ENCODE results near the gene FNBP1L.

The FNBP1L gene

GRCh38 chr1:93489756-93490155, 41.8 kb downstream of the FNBP1L start:
- no peak for DNase-seq (ENCODE audit: low spot score)

- DNase-seq (ENCODE audit: low spot score), result no peak
These were observed 42.4 kb downstream of the FNBP1L start for GRCh38 chr1:93490357-93490756.

- DNase-seq (ENCODE audit: low spot score), result no peak
These were observed 48.0 kb downstream of the FNBP1L start for GRCh38 chr1:93495911-93496310.

GRCh38 chr1:93496520-93496919, 48.6 kb downstream of the FNBP1L start:
- DNase-seq (ENCODE audit: low spot score), result no peak

GRCh38 chr1:93499075-93499474, 51.2 kb downstream of the FNBP1L start:
- DNase-seq (ENCODE audit: low spot score), result no peak

- no peak for DNase-seq (ENCODE audit: low spot score)
These were observed 51.6 kb downstream of the FNBP1L start for GRCh38 chr1:93499533-93499932.

- no peak for DNase-seq (ENCODE audit: low spot score)
These were observed 52.4 kb downstream of the FNBP1L start for GRCh38 chr1:93500275-93500674.

GRCh38 chr1:93501399-93501798, 53.5 kb downstream of the FNBP1L start:
- DNase-seq (ENCODE audit: low spot score), result no peak

GRCh38 chr1:93501829-93502369, 54.0 kb downstream of the FNBP1L start:
- DNase-seq (ENCODE audit: low spot score), result no peak

- no peak for DNase-seq (ENCODE audit: low spot score)
These were observed 54.7 kb downstream of the FNBP1L start for GRCh38 chr1:93502571-93502970.

GRCh38 chr1:93503163-93503562, 55.2 kb downstream of the FNBP1L start:
- DNase-seq (ENCODE audit: low spot score), result no peak

- no peak for DNase-seq (ENCODE audit: low spot score)
These were observed 55.9 kb downstream of the FNBP1L start for GRCh38 chr1:93503816-93504215.

GRCh38 chr1:93504247-93505033, 56.5 kb downstream of the FNBP1L start:
- DNase-seq (ENCODE audit: low spot score), result no peak

- no peak for DNase-seq (ENCODE audit: low spot score)
These were observed 58.2 kb downstream of the FNBP1L start for GRCh38 chr1:93506126-93506525.

- DNase-seq (ENCODE audit: low spot score), result no peak
These were observed 68.2 kb downstream of the FNBP1L start for GRCh38 chr1:93516164-93516563.

- DNase-seq (ENCODE audit: low spot score), result no peak
These were observed 70.6 kb downstream of the FNBP1L start for GRCh38 chr1:93518516-93518915.

GRCh38 chr1:93519199-93519829, 71.4 kb downstream of the FNBP1L start:
- DNase-seq (ENCODE audit: low spot score), result no peak

GRCh38 chr1:93521618-93522017, 73.7 kb downstream of the FNBP1L start:
- DNase-seq (ENCODE audit: low spot score), result no peak

- no peak for DNase-seq (ENCODE audit: low spot score)
These were observed 74.8 kb downstream of the FNBP1L start for GRCh38 chr1:93522721-93523120.

- DNase-seq (ENCODE audit: low spot score), result no peak
These were observed 77.5 kb downstream of the FNBP1L start for GRCh38 chr1:93525431-93525830.

GRCh38 chr1:93526431-93526830, 78.5 kb downstream of the FNBP1L start:
- no peak for DNase-seq (ENCODE audit: low spot score)

GRCh38 chr1:93528412-93528811, 80.5 kb downstream of the FNBP1L start:
- no peak for DNase-seq (ENCODE audit: low spot score)

GRCh38 chr1:93531193-93531592, 83.3 kb downstream of the FNBP1L start:
- DNase-seq (ENCODE audit: low spot score), result no peak

Data from CD4-positive, alpha-beta T cell treated with Interleukin-15 for 4 hours (primary cell).